A549 treated with Mapracorat at 1 μM for 4 hours (cell line): ENCODE results near the gene ZNF189. TPM values are rescaled to one million over a fixed set of nuclear protein-coding genes. Genes with fewer than 3 reads are reported as not detected.

Source experiments
- total RNA-seq: library from RNA; stranded (reverse); fragments of 200-300 nt; extraction: Qiagen RNA extraction; gene quantifications from 5 replicates; pipeline ENCODE4 v1.2.3, GENCODE V29; 2022

The ZNF189 gene
- total RNA-seq = 6.8 to 9.4 TPM (median 6.9 TPM) in 5 replicates

GRCh38 chr9:101398068-101398929, at the start of gene ZNF189, which contains the start of gene MRPL50:
ZNF189 (plus strand) TSS chr9:101398851; CDS start chr9:101399157, 306 bp downstream.
MRPL50 (minus strand) TSS chr9:101398618; CDS start chr9:101398592, 26 bp downstream.

GRCh38 chr9:101384873-101385536, 13.6 kb upstream of the ZNF189 start, which contains the start of gene BAAT:
BAAT (minus strand) TSS chr9:101385006; CDS start chr9:101371404, 13,602 bp downstream.

GRCh38 chr9:101435601-101436079, 37.0 kb downstream of the ZNF189 start, which contains the start of gene ALDOB:
ALDOB (minus strand) TSS chr9:101435774; CDS start chr9:101430887, 4,887 bp downstream.

Other genes starting within 250 kb of the ZNF189 start
- gene BAAT, start 13.8 kb upstream of the ZNF189 start, total RNA-seq = 0.23 to 0.45 TPM (median 0.35 TPM) in 5 replicates
- 12.5 to 17.8 TPM (median 13.7 TPM) in 5 replicates for gene MRPL50, start 233 bp upstream of the ZNF189 start, total RNA-seq
- gene ALDOB, start 36.9 kb downstream of the ZNF189 start, total RNA-seq = 0.12 TPM in 1 of 5 replicates, not detected in the others
- gene RNF20, start 135.0 kb downstream of the ZNF189 start, total RNA-seq = 20.4 to 22.3 TPM (median 21.9 TPM) in 5 replicates
- not detected in 5 replicates for gene PPP3R2, start 196.1 kb downstream of the ZNF189 start, total RNA-seq